ENCODE measurements around the gene RASGEF1C. TPM values are rescaled to one million over a fixed set of nuclear protein-coding genes. Genes with fewer than 3 reads are reported as not detected.
"Not testable (repeated sequence)": the region's sequence is repeated elsewhere in the genome, so short reads cannot be mapped to it uniquely, and the experiment has no call there.

Gene RASGEF1C
- total RNA-seq, 4 donors from 2014 or later = 1.2 to 3.1 (median 2.5) TPM

DNA sequence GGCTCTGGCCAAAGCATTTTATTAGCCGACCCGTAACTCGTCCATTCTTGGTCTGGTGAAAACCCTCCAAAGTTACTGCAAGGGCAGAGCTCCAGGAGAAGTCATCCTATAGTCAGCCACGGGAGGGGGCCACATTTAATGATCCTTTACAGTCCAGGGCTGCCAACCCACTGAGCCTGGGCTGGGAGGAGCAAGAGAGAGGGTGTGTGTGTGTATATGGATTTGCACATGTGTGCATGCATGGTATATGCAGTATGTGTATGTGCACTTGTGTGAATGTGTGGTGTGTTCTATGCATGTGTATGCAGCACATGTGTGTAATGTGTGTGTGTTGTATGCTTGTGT is 4.2 kb upstream of the RASGEF1C start:
- Histone ChIP-seq H3K9me3 (peaks cover 0 to 34% (median 27%) of the 10 kb centered on the region in 4 donors), H3K36me3 (no peaks in the 10 kb centered on the region), H3K27me3 (peaks cover 0 to 40% (median 4%) of the 10 kb centered on the region in 4 donors), H3K4me3 (no peak overlapping the region), H3K27ac (replicated peaks in 1 of 4) (no peak overlapping the region), H3K4me1 (peaks cover 0 to 17% (median 12%) of the 10 kb centered on the region in 4 donors)
- WGBS = 0% methylated on average over 4 of the region's 4 CpGs
- no peak for TF ChIP-seq EP300 (IDR thresholded peaks at IDR 0.05)
- no peak for TF ChIP-seq CTCF (IDR thresholded peaks at IDR 0.05)
- no peak for TF ChIP-seq POLR2AphosphoS5 (IDR thresholded peaks at IDR 0.05)
- TF ChIP-seq POLR2A (IDR thresholded peaks at IDR 0.05; ENCODE audit: low read depth) = no peak
- DNase-seq (ENCODE audit: extremely low spot score) = no peak
- intact Hi-C loops (cut with DNase I) = no loop called here

- H3K9me3 ChIP-seq = peaks cover 0 to 28% (median 21%) of the 10 kb centered on the region in 4 donors
- no peak for TF ChIP-seq POLR2AphosphoS5 (IDR thresholded peaks at IDR 0.05)
- no peak for TF ChIP-seq CTCF (IDR thresholded peaks at IDR 0.05)
- no peak for TF ChIP-seq EP300 (IDR thresholded peaks at IDR 0.05)
- intact Hi-C loops (cut with DNase I) = no loop called here
- WGBS = 34% methylated on average over 15 of the region's 19 CpGs
- H3K27ac ChIP-seq (replicated peaks in 1 of 4) = no peak overlapping the region
- no peak overlapping the region for H3K4me3 ChIP-seq
- H3K27me3 ChIP-seq = peaks cover 0 to 46% (median 7%) of the 10 kb centered on the region in 4 donors
- no peaks in the 10 kb centered on the region for H3K36me3 ChIP-seq
- no peak for DNase-seq (ENCODE audit: extremely low spot score)
- H3K4me1 ChIP-seq = peaks cover 0 to 23% (median 15%) of the 10 kb centered on the region in 4 donors
Observed at GRCh38 chr5:180212363-180213255, 3.6 kb upstream of the RASGEF1C start.

GRCh38 chr5:180211761-180212035 is 2.7 kb upstream of the RASGEF1C start:
- Histone ChIP-seq H3K9me3 (peaks cover 0 to 19% (median 12%) of the 10 kb centered on the region in 4 donors), H3K27ac (replicated peaks in 1 of 4) (no peak overlapping the region), H3K4me3 (no peak overlapping the region), H3K4me1 (peaks cover 0 to 24% (median 15%) of the 10 kb centered on the region in 4 donors), H3K36me3 (no peaks in the 10 kb centered on the region), H3K27me3 (peaks cover 0 to 54% (median 10%) of the 10 kb centered on the region in 4 donors)
- no peak for DNase-seq (ENCODE audit: extremely low spot score)
- 80% methylated on average over 2 of the region's 4 CpGs for WGBS
- no peak for TF ChIP-seq POLR2A (IDR thresholded peaks at IDR 0.05; ENCODE audit: low read depth)
- no peak for TF ChIP-seq EP300 (IDR thresholded peaks at IDR 0.05)
- no peak for TF ChIP-seq CTCF (IDR thresholded peaks at IDR 0.05)
- no peak for TF ChIP-seq POLR2AphosphoS5 (IDR thresholded peaks at IDR 0.05)
- intact Hi-C loops (cut with DNase I) = no loop called here

DNA sequence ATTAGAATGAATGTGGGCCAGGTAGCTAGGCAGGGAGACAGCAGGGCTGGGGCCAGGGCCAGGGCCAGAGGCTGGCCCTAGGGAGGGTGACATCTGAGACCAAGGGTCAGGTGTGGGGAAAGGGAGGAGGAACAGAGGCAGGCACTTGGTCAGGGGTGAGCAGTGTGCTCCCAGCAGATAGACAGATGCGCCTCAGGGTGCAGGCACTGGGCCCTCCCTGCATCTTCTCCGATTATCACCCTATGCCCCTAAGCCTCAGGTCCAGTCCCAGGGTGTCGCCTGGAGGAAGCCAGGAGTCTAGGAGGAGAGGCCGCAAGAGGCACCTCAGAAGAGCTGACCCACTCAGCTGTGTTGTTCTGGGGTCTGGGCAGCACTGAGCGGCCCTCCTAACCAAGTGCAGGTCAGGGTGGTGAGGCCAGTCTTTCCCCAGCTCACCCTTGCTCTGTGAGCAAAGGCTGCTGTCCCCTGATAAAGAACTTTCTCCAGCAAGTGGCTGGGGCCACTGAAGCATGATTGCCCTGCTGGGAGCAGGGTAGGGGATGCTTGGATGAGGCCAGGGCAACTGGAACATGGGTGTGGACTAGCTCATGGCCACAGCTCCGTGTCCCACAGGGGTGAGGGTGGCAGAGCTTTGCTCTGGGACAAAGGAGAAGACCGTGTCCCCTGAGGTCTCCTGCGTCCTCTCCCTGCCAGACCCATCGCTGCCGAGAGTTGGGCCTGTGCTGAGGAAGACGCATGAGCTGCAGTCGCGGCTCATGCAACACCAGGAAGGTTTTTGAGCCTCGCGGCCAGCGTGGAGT is 2.1 kb upstream of the RASGEF1C start:
- Histone ChIP-seq H3K4me1 (peaks cover 0 to 24% (median 15%) of the 10 kb centered on the region in 4 donors), H3K27me3 (peaks cover 0 to 54% (median 10%) of the 10 kb centered on the region in 4 donors), H3K27ac (replicated peaks in 1 of 4) (no peak overlapping the region), H3K9me3 (peaks cover 0 to 13% (median 7%) of the 10 kb centered on the region in 4 donors), H3K4me3 (no peak overlapping the region), H3K36me3 (no peaks in the 10 kb centered on the region)
- DNase-seq (ENCODE audit: extremely low spot score) = no peak
- TF ChIP-seq POLR2A (IDR thresholded peaks at IDR 0.05; ENCODE audit: low read depth) (no peak), EP300 (IDR thresholded peaks at IDR 0.05) (no peak), CTCF (IDR thresholded peaks at IDR 0.05) (no peak), POLR2AphosphoS5 (IDR thresholded peaks at IDR 0.05) (no peak)
- intact Hi-C loops (cut with DNase I) = no loop called here
- 82% methylated on average over 14 of the region's 16 CpGs for WGBS

DNA sequence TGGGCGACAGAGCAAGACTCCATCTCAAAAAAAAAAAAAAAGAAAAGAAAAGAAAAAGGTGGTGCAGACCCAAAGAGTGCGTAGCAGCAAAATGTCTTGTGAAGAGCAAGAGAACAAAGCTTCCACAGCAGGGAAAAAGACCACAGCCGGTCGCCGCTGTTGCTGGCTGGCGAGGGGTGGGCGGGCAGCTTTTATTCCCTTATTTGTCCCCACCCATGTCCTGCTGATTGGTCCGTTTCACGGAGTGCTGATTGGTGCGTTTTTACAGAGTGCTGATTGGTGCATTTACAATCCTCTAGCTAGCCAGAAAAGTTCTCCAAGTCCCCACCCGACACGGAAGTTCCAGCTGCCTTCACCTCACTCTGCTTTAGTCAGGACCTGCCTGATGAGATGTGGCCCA is 1.1 kb upstream of the RASGEF1C start:
- H3K36me3 ChIP-seq; H3K9me3 ChIP-seq; intact Hi-C loops (cut with DNase I); H3K4me3 ChIP-seq; H3K27ac ChIP-seq (replicated peaks in 1 of 4); DNase-seq (ENCODE audit: extremely low spot score): not testable (repeated sequence)
- Histone ChIP-seq H3K4me1 (peaks cover 0 to 24% (median 15%) of the 10 kb centered on the region in 4 donors), H3K27me3 (peaks cover 0 to 62% (median 10%) of the 10 kb centered on the region in 4 donors)
- WGBS = 88% methylated on average over 12 of the region's 12 CpGs
